Measurements from ENCODE around the gene CRIP2.

The CRIP2 gene, protein sequence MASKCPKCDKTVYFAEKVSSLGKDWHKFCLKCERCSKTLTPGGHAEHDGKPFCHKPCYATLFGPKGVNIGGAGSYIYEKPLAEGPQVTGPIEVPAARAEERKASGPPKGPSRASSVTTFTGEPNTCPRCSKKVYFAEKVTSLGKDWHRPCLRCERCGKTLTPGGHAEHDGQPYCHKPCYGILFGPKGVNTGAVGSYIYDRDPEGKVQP

DNA sequence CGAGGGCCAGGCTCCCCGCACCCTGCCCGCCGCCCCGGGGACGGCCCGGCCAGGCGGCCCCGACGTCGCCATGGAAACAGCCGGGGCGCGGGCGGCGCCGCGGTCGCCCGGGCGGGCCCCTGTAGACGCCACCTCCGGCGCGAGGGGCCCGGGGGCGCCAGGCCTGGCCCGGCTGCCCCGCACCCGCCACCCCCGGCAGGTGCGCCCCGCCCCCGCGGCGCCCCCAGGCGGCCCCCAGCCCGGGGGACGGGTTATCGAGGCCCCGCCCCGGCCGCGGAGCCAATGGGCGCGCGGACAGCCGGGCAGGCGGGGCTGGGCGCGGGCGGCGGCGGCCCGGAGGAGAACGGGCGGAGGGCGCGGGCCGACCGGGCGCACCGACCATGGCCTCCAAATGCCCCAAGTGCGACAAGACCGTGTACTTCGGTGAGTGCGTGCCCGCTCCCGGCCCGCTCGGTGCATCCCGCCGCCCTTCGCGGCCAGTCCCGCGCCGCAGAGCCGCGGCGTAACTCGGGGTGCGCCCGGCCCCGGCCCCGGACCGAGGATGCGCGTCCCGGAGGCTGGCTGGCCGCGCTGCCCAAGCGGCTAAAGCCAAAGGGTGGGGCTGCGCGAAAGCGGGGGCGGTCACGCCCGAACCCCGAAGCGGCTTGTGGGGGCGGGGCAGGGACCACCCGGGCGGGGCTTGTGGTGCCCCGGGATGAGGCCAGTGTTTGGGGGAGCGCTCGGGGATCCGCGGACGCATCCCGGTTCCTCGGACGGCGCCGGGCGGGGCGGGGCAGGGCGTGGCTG, at the start of gene CRIP2:
TSS of gene CRIP2 (plus strand) at position 339 of the 786 bp plus-strand sequence. CDS start at position 381, 42 bp downstream.
- DNase-seq, result no peak

DNA sequence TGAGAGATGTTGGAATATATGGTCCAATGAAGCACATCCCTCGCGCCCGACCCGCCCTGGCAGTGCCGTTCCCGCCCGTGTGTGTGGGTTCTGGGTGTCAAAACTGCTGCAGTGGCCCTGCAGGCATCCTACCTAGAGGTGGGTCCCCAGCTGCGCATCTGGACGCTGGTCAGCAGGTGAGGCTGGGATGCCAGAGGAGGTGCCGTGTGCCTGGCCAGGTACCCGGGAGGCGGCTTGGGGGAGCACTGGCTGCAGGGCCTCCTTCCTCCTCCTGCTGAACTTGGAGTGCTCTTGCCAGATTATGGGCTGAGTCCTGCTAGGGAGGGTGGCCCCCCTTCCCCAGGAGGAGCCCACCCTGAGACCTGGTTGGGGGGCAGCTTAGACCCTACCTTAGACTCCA, 49.8 kb upstream of the CRIP2 start:
- DNase-seq, result no peak

DNA sequence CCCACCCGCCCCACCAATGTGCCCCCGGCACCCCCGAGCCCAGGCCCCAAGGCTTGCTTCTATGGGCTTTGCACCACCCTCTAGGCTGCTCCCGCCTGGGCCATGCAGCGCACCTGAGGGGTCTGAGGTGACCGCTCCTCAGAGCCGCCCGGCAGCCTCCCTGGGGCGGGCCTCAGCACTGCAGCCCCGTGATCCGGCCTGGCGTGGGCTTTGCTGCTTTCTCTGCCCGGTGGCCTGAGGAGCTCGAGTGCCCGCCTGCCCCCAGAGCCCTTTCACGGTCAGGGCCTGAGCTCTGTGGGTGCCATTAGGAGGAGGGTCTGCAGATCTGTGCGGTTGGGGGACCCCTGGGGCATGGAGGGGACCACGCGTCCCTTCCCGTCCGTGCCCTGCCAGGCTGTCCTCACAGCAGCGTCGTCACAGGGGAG, 48.8 kb upstream of the CRIP2 start:
- DNase-seq, result no peak

DNA sequence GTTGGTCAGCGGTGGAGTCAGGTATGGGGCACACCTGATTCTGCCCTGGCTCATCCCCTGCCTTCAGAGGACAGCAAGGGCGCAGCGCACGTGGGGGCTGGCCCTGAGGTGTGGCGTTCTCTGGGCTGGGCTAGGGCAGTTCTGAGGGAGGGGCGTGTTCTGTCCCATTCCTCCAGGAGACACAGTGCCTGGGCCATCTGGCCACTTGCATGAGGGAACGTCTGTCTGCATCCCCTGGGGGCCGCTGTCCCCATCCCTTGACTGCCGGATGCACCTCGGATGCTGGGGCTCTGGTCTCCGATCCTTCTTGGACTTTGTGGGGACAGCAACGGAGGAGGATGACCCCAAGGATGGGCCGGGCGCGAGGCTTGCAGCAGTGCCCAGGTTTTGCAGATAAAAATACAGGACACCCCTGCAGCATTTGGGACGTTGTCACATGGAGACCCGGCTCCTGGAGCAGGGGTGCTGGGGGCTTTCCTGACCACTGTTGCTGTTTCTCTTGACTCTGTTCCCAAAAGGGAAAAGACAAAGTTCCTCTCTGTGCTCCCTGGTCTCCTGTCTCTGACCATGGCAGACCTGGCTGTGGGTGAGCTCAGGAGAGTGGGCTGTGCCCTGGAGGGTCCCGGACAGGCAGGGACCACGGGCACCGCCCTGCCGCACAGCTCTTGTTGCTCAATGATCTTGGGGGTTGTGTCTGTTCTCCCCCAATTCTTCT, 48.0 kb upstream of the CRIP2 start:
- no peak for DNase-seq

DNA sequence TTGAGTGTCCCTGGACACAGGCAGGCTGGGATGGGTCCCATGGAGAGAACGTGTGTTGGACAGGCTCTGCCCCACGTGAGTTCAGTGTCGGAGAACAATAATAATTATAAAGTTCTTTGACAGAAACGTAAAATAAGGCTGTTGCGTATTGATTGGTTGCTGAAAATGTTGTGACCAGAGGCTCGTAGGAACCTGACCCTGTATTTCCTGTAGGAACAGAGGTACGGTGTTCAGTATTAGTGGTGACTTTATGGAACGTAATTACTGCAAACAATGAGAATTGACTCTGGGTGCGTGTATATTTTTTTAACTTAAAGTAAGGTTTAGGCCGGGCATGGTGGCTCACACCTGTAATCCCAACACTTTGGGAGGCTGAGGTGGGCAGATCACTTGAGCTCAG, 47.2 kb upstream of the CRIP2 start:
- no peak for DNase-seq

DNA sequence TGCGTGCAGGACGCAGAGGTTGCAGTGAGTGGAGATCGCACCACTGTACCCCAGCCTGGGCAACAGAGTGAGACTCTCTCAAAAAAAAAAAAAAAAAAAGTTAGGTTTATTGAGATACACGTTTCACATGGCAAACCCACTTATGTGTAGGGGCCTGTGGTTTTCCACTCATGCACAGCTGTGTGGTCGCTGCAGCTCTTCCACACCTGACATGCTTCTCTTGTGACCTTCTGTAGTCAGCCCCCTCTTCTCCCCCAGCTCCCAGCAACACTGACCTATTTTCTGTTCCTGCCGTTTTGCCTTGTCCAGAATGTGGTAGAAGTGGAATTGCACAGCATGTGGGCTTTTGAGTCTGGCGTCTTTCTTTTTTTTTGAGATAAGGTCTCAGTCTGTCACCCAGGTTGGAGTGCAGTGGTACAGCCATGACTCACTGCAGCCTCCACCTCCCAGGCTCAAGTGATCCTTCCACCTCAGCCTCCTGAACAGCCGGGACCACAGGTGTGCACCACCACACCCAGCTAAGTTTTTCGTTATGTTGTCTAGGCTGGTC, 46.6 kb upstream of the CRIP2 start:
- DNase-seq, result no peak

DNA sequence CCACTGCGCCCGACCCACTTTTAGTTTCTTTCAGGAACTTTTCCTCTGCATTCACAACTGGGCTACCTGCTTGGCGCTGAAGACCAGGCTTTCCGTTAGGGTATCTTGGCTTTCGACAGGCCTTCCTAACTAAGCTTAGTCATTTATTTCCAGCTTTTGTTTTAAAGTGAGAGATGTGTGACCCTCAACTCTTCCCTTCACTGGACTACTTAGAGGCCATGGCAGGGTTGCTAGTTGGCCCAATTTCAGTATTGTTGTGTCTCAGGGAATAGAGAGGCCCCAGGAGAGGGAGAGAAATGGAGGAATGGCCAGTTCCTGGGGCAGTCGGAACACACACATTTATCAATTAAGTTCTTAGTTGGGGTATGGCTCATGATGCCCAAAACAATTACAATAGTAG, 44.6 kb upstream of the CRIP2 start:
- DNase-seq, result no peak

DNA sequence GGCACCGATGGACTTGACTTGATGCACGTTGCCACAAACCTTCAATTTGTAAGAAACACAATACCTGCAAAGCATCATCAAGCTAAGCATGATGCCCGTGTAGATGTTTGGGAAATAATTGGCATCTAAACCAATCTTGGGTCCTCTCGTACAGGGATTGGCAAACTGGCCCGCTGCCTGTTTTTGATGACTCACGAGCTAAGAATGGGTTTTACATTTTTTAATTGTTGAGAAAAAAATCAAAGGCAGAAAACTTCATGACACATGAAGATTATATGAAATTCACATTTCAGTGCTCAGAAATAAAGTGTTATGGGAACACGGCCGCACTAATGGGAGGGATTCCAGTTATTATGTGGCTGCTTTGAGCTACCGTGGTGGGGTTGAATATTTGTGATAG, 44.1 kb upstream of the CRIP2 start:
- DNase-seq, result no peak

DNA sequence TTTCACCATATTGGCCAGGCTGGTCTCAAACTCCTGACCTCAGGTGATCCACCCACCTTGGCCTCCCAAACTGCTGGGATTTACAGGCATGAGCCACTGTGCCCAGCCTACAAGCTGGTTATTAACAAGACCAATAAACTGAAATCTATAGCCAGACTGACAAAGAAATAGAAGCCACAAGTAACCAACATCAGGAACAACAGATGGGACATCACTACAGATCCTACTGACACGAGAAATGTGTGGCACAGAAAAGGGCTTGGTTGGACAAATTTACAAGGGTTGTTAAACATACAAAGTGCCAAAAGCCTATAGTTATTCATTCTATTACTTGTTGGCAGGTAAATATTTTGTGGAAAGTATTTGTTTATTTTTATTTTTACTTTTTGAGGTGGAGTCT, 43.4 kb upstream of the CRIP2 start:
- no peak for DNase-seq

DNA sequence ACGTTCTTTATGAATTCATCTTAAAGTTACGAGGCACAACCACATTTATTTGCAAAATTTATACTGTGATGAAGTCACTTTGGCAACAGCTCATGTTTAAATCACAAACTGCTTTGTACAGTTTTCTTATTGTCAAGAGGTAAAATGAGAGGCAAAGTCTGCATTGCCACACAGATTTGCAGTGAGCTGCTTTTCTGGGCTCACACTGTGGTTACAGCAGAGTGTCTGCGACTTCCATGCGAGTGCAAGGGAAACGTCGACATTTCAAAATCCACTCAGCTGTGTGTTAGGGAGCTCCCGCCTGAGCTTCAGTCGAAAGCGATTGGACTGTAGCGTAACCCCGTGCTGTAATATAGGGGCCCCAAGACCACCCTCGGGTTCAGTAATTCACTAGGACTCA, 42.0 kb upstream of the CRIP2 start:
- DNase-seq, result no peak

DNA sequence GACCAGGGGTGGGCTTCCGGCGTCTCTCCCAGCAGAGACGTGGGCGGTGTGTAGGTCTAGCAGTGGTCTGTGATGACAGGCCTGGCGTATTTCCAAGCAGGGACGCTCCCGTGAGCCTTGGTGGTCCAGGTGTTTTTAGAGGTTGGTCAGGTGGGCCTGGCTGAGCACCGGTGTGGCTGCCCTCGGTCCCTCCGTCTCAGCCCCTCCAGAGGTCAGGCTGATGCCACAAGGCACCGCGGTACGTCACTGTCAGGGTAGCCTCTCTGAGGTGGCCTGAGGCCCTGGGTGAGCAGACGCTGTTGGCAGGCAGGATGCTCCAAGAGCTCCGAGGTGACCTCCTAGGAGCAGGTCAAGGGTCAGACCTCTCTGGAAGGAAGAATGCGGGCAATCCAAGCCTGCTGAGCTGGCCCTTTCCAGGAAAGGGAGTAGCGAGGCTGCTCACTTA, 41.4 kb upstream of the CRIP2 start:
- DNase-seq, result no peak

DNA sequence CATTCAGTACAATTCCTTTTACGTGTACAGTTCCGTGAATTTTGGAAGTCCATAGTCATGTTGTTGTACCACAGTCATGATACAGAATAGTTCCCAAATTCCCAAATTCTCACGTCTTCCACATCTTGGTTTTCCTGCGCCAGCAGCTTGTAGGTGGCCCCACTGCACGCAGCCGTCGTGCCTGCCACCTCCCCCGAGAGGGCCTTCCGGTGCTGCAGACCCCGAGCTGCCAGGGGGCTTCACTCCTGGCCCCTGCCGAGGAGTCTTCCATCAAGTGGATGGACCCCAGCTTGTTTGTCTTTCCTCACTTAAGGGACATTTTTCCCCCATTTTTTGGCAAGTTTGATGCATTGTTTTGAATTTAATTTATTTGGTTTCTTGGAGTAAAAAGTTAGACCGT, 38.2 kb upstream of the CRIP2 start:
- DNase-seq, result no peak

DNA sequence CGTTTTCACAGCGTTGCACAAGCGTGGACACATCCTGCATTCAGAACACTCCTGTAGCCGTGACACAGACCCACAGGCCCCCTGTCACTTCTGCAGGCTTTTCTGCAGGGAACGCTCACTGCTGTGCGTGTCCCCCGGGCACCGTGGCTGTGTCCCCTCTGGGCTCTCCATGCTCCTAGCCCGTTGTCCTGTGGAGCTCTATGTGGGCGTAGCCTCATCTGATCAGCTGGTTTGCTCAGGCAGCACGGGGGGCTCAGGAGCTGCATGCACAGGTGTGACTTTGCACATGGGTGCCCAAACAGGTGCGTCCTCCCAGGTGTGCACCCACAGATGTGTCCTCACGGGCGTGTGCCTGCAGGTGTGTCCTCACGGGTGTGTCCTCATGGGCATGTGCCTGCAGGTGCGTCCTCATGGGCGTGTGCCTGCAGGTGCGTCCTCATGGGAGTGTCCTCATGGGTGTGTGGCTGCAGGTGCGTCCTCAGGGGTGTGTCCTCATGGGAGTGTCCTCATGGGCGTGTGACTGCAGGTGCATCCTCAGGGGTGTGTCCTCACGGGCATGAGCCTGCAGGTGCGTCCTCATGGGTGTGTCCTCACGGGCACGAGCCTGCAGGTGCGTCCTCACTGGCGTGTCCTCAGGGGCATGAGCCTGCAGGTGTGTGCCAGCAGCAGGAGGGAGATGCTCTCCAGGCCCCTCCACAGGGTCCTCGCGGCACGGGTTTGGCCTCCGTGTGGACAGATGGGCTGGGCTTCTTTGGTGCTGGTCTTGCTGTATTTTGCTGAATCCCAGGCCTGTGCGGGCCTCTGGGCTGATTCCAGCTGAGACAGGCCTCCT, 37.5 kb upstream of the CRIP2 start:
- DNase-seq, result no peak

DNA sequence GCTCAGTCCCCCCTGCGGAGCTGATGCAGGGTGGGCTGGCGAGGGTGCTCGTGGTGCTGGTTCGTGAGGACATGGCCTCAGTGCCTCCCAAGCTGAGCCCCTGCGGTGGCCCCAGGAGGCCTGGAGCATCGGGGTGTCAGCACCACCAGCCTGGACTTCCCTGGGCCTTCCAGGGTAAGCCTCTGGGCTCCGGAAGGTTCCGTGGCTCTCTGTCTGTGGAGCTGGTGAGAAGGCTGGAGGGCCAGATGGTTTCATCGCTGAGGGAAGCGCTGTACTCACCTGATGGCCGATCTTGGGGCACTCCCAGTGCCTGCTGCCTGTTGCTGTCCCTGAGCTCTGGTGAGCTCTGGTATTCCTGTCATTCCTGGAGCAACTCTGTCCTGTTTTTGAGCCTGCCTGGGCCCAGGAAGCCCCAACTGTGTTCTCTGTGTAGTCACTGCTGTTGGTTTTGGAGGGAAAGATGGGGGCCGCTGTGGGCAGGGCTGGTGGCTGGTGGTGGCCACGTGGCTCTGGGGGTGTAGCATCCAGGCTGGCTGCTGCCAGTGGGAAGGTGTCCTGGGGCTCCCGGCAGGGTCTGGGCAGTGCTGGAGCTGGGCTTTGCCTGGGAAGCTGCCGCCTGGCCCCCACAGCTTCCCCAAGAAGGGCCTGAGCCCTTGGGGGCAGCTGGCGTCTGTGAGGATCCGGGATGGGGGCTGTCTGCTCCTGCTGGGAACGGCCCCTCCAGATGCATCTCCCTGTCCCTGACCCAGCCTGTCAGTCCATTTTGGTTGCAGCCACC, 36.7 kb upstream of the CRIP2 start:
- DNase-seq, result no peak

DNA sequence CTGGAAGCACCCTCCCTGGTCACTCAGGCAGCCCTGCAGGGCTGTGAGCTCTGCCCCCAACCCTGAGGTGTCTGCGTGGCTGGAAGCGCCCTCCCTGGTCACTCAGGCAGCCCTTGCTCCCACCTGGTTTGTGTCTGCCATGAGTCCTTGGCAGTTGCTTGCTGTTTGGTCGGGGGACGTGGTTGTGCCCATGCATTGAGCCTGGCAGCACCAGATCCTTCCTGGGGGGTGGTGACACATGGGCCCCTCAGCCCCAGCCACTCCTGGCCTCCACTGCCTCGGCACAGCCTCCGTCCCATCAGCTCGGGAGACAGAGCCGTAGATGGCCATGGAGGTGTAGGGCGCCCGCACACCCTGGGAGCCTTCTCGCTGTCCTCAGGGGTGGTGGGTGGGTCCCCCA, 35.4 kb upstream of the CRIP2 start:
- no peak for DNase-seq

DNA sequence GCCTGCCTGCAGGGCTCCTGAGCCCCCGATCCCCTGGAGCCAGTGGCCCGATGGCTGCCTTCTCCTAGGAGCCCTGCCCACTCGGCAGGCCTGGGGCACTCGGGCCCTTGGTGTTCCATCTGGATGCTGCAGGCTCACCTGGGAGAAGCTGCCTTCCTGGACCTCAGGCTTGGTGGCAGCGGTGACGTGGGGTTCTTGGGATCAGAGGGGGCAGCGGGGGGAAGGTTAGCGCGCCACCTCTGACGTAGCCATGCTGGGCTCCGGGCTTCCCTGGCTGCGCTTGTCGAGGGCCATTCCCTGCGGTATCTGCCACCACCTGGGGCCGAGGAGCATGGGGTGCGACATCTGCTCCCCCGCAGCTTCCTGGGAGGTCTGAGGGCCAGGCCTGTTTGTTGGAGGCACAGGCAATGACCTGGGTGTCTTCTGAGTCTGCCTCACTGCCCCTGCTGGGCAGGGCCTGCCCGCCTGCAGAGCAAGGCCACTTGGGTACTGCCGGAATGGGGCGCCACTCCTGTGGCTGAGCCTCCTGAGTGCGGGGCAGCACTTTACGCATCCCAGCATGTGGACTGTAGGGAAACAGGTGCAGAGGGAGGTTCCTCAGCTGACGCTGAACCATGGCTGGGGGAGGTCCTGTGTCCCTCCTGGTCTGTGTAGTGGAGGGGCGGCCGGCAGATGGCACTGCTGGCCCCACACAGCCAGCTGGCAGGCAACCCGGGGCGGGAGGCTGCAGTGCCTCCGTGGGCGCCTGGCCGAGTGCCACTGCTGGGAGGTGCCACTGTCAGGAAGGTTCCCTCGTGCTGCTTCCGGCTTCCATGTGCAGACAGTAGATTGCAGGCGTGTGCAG, 34.7 kb upstream of the CRIP2 start:
- no peak for DNase-seq

DNA sequence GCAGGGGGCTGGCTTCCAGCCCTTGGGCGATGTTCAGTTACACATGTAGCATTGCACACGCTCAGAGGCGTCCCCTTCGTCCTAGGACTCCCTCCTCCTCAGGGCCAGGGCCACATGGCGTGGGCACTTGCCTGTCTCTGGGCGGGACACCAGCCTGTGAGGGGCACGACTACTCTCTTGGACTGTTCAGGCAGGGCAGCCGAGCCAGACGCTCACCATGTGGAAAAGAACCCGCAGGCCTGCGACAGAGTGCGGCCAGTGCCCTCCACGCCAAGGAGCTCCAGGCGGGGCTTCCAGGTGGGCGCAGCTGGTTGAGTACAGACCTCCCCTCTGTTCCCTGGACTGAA, 34.1 kb upstream of the CRIP2 start:
- DNase-seq, result no peak

DNA sequence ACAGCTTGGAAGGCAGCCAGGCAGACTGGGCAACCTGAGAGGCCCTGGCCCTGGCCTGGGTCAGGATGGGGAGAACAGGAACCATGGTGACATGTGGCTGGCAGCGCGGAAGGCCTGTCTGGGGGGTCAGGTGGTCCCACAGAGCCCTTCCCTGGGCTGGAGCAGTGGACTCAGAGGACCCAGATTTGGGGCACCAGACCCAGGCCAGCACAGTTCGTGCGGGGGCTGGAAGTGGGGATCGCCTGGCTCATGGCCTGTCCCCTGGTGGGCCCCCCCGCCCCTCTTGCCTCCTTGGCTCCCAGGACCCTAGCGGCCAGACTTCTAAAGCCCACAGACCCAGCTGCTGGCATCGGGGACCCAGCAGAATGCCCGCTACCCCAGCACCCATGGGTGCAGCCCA, 33.6 kb upstream of the CRIP2 start:
- no peak for DNase-seq

DNA sequence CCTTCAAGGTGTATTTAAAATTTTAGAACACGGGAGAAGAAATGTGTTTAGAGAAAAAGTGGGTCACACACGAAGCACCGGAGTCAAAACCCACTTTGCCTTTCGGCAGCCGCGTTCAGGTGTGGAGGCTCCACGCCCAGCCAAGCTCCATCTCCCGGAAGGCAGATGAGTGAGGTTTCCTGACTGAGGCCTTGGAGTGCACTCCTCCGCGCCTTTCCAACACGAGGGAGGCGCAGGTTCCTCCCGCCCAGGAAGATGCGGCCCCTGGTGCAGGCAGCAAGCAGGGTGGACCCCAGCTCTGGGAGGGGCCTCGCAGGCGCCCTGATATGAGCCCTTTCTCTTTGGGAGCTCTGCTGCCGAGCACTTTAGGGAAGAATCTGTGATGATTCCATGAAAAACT, 32.5 kb upstream of the CRIP2 start:
- no peak for DNase-seq

DNA sequence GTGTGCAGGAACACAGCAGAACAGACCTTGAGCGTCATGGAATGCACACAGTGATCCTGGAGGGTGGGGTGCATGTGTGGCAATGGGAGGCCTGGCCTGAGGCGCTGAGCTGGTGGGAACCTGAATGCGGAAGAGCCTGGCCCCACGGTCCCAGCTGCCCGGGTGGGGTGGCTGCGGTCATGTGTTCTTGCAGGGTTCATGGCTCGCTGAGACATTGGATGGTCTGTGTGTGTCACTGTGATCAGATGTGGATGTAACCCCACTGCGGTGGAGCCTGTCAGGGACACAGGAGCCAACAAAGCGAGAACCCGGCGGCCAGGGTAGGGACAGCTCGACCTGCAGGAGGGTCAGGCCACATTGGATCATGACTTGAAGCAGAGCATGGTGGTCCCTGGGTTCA, 31.8 kb upstream of the CRIP2 start:
- no peak for DNase-seq

DNA sequence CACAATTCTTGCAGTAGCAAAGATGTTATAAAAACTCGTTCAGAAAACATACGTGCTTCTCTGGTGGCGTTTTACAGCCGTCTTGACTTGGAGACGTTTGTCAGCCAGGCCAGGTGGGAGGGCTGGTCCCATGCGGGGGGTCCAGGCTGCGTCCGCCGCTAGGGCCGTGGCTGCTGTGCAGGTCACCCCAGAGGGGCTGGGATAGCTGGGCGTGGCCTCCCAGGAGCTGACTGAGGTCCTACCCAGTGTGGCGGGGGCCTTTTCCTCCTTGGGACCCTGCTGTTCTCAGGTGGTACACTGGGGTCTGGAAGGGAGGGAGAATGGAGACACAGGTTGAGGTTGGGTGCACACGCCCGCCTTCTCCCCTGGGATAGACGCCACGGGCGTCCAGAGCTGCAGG, 29.8 kb upstream of the CRIP2 start:
- no peak for DNase-seq

All from GF-D8 (cell line).